ENCODE results near the gene BCL2L13. TPM values are rescaled to one million over a fixed set of nuclear protein-coding genes. Genes with fewer than 3 reads are reported as not detected.

BCL2L13 gene
- total RNA-seq, 2 experiments from 2014 or later: 8.1 to 10.0 TPM

DNA sequence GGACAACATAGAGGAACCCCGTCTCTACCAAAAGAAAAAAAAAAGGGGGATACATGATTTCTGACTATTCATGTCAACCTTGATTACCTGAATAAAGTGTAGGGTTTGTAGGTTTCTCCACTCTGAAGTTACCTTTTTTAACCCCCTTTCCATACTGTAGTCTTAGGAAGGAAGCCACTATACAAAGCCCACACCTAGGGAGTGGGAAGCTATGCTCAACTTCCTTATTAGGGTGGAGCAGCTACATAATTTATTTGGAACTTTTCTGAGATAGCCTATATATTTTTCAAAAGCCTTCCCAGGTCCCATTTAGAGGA lies 9.4 kb upstream of the BCL2L13 start:
- peak overlapping the region; percentile 93 for H3K27ac Mint-ChIP-seq
- DNase-seq: no peak
- Histone ChIP-seq H3K4me1 (ENCODE audit: insufficient read depth, low read length) (peaks cover 32% of the 10 kb centered on the region), H3K27me3 (ENCODE audit: control insufficient read depth in 1 of 2, insufficient read depth in 2 of 2, low read length in 2 of 2) (no peaks in the 10 kb centered on the region), H3K27ac (ENCODE audit: low read depth in 1 of 2, low read length in 2 of 2) (peak overlapping the region; percentile 82 to 93), H3K36me3 (ENCODE audit: insufficient read depth, low read length) (peaks cover 5% of the 10 kb centered on the region), H3K9me3 (ENCODE audit: control insufficient read depth in 1 of 2, insufficient read depth in 1 of 2, low read length in 2 of 2) (no peaks in the 10 kb centered on the region), H3K4me3 (ENCODE audit: low read length) (peak overlapping the region; percentile 93)
- peaks cover 28% of the 10 kb centered on the region for H3K4me1 Mint-ChIP-seq (ENCODE audit: low read depth)
- no peaks in the 10 kb centered on the region for H3K27me3 Mint-ChIP-seq
- ChIA-PET CTCF (interaction anchor here (0.7 to 0.9 kb wide), 2 partner anchors 10 to 474 kb away, joined by 3 read pairs; no protein-coding TSS in a partner anchor), POLR2A (no interaction called here)
- intact Hi-C loops (cut with DNase I, micrococcal nuclease): loop anchor here (1.0 to 5.0 kb wide), 2 partner anchors 9 to 472 kb away; partner anchors contain the start of genes BCL2L13 (in 1 of the 2) and HDHD5 (in 1 of the 2)
- H3K36me3 Mint-ChIP-seq (ENCODE audit: low read depth): peaks cover 26% of the 10 kb centered on the region
- H3K4me3 Mint-ChIP-seq: peak overlapping the region; percentile 92
- ATAC-seq (ENCODE audit: poor library complexity): no peak
- TF ChIP-seq, protein P1, sequence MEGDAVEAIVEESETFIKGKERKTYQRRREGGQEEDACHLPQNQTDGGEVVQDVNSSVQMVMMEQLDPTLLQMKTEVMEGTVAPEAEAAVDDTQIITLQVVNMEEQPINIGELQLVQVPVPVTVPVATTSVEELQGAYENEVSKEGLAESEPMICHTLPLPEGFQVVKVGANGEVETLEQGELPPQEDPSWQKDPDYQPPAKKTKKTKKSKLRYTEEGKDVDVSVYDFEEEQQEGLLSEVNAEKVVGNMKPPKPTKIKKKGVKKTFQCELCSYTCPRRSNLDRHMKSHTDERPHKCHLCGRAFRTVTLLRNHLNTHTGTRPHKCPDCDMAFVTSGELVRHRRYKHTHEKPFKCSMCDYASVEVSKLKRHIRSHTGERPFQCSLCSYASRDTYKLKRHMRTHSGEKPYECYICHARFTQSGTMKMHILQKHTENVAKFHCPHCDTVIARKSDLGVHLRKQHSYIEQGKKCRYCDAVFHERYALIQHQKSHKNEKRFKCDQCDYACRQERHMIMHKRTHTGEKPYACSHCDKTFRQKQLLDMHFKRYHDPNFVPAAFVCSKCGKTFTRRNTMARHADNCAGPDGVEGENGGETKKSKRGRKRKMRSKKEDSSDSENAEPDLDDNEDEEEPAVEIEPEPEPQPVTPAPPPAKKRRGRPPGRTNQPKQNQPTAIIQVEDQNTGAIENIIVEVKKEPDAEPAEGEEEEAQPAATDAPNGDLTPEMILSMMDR (IDR thresholded peaks at IDR 0.05): no peak
- H3K9me3 Mint-ChIP-seq: no peaks in the 10 kb centered on the region

DNA sequence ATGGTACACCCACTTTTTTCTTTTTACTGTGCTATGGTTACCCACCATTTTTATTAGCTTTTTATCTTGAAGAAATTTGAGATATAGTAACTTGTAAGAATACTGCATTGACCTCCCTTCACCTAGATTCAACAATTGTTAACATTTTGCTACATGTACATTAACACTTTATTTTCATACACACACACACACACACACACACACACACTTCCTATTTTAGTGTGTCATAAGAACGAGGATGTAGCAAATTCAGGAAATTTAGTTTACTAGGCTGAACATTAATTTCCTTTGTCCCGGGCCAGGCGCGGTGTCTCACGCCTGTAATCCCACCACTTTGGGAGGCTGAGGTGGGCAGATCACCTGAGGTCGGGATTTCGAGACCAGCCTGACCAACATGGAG lies 8.9 kb upstream of the BCL2L13 start:
- CTCF ChIA-PET: interaction anchor here (0.7 to 0.9 kb wide), 2 partner anchors 10 to 475 kb away, joined by 3 read pairs; no protein-coding TSS in a partner anchor
- Histone ChIP-seq H3K4me3 (ENCODE audit: low read length) (no peak overlapping the region), H3K4me1 (ENCODE audit: insufficient read depth, low read length) (peaks cover 32% of the 10 kb centered on the region), H3K36me3 (ENCODE audit: insufficient read depth, low read length) (peaks cover 2% of the 10 kb centered on the region), H3K9me3 (ENCODE audit: control insufficient read depth in 1 of 2, insufficient read depth in 1 of 2, low read length in 2 of 2) (no peaks in the 10 kb centered on the region), H3K27me3 (ENCODE audit: control insufficient read depth in 1 of 2, insufficient read depth in 2 of 2, low read length in 2 of 2) (no peaks in the 10 kb centered on the region), H3K27ac (ENCODE audit: low read depth in 1 of 2, low read length in 2 of 2) (no peak overlapping the region)
- TF ChIP-seq, protein P1 (IDR thresholded peaks at IDR 0.05): no peak
- Mint-ChIP-seq H3K4me1 (ENCODE audit: low read depth) (peaks cover 26% of the 10 kb centered on the region), H3K9me3 (no peaks in the 10 kb centered on the region), H3K36me3 (ENCODE audit: low read depth) (peaks cover 24% of the 10 kb centered on the region), H3K27ac (peak overlapping the region; percentile 93), H3K27me3 (no peaks in the 10 kb centered on the region), H3K4me3 (peak overlapping the region; percentile 63)
- POLR2A ChIA-PET: no interaction called here
- DNase-seq (no peak), ATAC-seq (ENCODE audit: poor library complexity) (no peak)
- intact Hi-C loops (cut with DNase I, micrococcal nuclease): loop anchor here (1.0 to 10.0 kb wide), 5 partner anchors 9 to 545 kb away; partner anchors contain the start of genes BCL2L13 (in 1 of the 2), BID (in 1 of the 2), HDHD5 (in 1 of the 2) and IL17RA (in 1 of the 2)

DNA sequence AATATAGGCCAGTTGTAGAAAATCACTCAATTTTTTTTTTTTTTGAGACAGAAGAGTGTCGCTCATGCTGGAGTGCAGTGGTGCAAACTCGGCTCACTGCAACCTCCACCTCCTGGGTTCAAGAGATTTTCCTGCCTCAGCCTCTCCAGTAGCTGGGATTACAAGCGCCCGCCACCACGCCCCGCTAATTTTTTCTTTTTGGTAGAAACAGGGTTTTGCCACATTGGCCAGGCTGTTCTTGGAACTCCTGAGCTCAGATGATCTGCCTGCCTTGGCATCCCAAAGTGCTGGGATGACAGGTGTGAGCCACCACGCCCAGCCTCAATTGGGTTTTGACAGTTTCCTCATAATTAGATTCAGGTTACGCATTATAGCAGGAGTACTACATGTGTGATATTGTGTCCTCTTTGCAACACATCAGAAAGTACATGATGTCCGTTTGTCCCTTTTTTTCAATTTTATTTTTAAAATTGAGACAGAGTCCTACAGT lies 7.4 kb upstream of the BCL2L13 start:
- Mint-ChIP-seq H3K4me3 (no peak overlapping the region), H3K9me3 (no peaks in the 10 kb centered on the region), H3K27me3 (no peaks in the 10 kb centered on the region), H3K27ac (no peak overlapping the region), H3K4me1 (ENCODE audit: low read depth) (peaks cover 15% of the 10 kb centered on the region), H3K36me3 (ENCODE audit: low read depth) (peaks cover 13% of the 10 kb centered on the region)
- H3K27ac ChIP-seq (ENCODE audit: low read depth in 1 of 2, low read length in 2 of 2): no peak overlapping the region
- ChIA-PET POLR2A (no interaction called here), CTCF (interaction anchor here (0.6 kb wide), 1 partner anchor 11 kb away, joined by 3 read pairs; no protein-coding TSS in a partner anchor)
- no peak overlapping the region for H3K4me3 ChIP-seq (ENCODE audit: low read length)
- intact Hi-C loops (cut with DNase I, micrococcal nuclease): loop anchor here (10.0 kb wide), 3 partner anchors 144 to 546 kb away; partner anchors contain the start of genes BID (in 1 of the 2) and IL17RA (in 1 of the 2)
- H3K27me3 ChIP-seq (ENCODE audit: control insufficient read depth in 1 of 2, insufficient read depth in 2 of 2, low read length in 2 of 2): no peaks in the 10 kb centered on the region
- TF ChIP-seq, protein P1 (IDR thresholded peaks at IDR 0.05): no peak
- no peaks in the 10 kb centered on the region for H3K36me3 ChIP-seq (ENCODE audit: insufficient read depth, low read length)
- no peaks in the 10 kb centered on the region for H3K9me3 ChIP-seq (ENCODE audit: control insufficient read depth in 1 of 2, insufficient read depth in 1 of 2, low read length in 2 of 2)
- DNase-seq (no peak), ATAC-seq (ENCODE audit: poor library complexity) (no peak)
- peaks cover 25% of the 10 kb centered on the region for H3K4me1 ChIP-seq (ENCODE audit: insufficient read depth, low read length)

All from CD4-positive, alpha-beta T cell (primary cell).